DND-41 (cell line): Measurements from ENCODE around the gene OPRL1.

Experiments
- ATAC-seq: fragments of 200-7000 bp; cut with Tn5 transposase; 3 replicates; pipeline ENCODE4 v1.9.1; 2021; ENCODE audit warnings: low read depth; ENCODE audit not compliant: insufficient read depth
- DNase-seq: peaks from one replicate; pipeline ENCODE4 v3.0.0-alpha.2; 2020
- H2AFZ ChIP-seq: 2 replicates; pipeline ENCODE4 v1.6.0; 2012; ENCODE audit warnings: low read depth, low read length
- H3K27ac ChIP-seq: 2 replicates; pipeline ENCODE4 v1.5.1; 2012; ENCODE audit warnings: low read length, inconsistent platforms
- H3K27me3 ChIP-seq: fragments of 200-600 bp; sonication (generic); 2 replicates; pipeline ENCODE4 v1.6.0; 2012; ENCODE audit warnings: low read length, mild to moderate bottlenecking, inconsistent platforms; ENCODE audit not compliant: insufficient read depth, poor library complexity
- H3K36me3 ChIP-seq: 2 replicates; pipeline ENCODE4 v1.5.1; 2012; ENCODE audit warnings: low read length, inconsistent platforms; ENCODE audit not compliant: insufficient read depth
- H3K4me1 ChIP-seq: 2 replicates; pipeline ENCODE4 v1.5.1; 2012; ENCODE audit warnings: mild to moderate bottlenecking, low read length; ENCODE audit not compliant: insufficient read depth
- H3K4me2 ChIP-seq: 2 replicates; pipeline ENCODE4 v1.6.0; 2012; ENCODE audit warnings: mild to moderate bottlenecking, moderate library complexity, low read length, inconsistent platforms; ENCODE audit not compliant: insufficient read depth
- H3K4me3 ChIP-seq, 2 experiments: fragments of 200-600 bp in 1 of 2; shearing (Covaris generic) in 1 of 2; 2 replicates each; pipeline ENCODE4 v1.5.1; 2012 to 2016; ENCODE audit warnings: inconsistent platforms in 2 of 2, low read length in 2 of 2, mild to moderate bottlenecking in 2 of 2, low read depth in 1 of 2, moderate library complexity in 1 of 2
- H3K79me2 ChIP-seq: 2 replicates; pipeline ENCODE4 v1.6.0; 2012; ENCODE audit warnings: low read length, inconsistent platforms; ENCODE audit not compliant: insufficient read depth
- H3K9ac ChIP-seq: 2 replicates; pipeline ENCODE4 v1.6.0; 2012; ENCODE audit warnings: low read depth, mild to moderate bottlenecking, inconsistent platforms, low read length, moderate library complexity
- H3K9me3 ChIP-seq: 2 replicates; pipeline ENCODE4 v1.5.1; 2012; ENCODE audit warnings: low read length, moderate library complexity, mild to moderate bottlenecking, inconsistent platforms; ENCODE audit not compliant: insufficient read depth, severe bottlenecking
- H4K20me1 ChIP-seq: 2 replicates; pipeline ENCODE4 v1.6.0; 2012; ENCODE audit warnings: low read length; ENCODE audit not compliant: insufficient read depth
- EZH2 ChIP-seq: IDR thresholded peaks from 3 replicates; pipeline ENCODE4 v1.6.1; 2012; ENCODE audit warnings: borderline replicate concordance, low read depth, mild to moderate bottlenecking, moderate library complexity, low read length, inconsistent platforms; ENCODE audit not compliant: severe bottlenecking
- TF ChIP-seq, protein P1 (sequence below): IDR thresholded peaks from 2 replicates; pipeline ENCODE4 v1.5.1; 2012; ENCODE audit warnings: borderline replicate concordance, low read length, moderate library complexity, mild to moderate bottlenecking; ENCODE audit not compliant: poor library complexity, severe bottlenecking; ENCODE audit errors: extremely low read depth

The OPRL1 gene

DNA sequence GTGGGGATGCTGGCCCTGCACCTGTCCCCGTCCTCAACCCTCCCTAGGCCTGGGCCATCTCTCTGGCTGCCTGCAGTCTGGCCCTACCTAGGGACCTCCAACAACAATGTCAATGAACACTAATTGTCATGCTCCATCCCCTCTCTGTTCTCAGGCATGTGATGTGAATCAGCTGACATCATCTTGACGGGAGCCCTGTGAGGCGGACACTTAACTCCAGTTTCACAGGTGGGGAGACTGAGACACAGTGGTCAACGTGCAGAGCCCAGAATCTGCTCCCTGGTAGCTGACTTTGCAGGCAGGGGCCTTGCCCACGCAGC lies 17.6 kb upstream of the OPRL1 start:
- Histone ChIP-seq H3K36me3 (no peaks in the 10 kb centered on the region), H3K4me3 (peak overlapping the region; percentile 69 to 83), H3K9ac (peak overlapping the region; percentile 87), H3K4me1 (peaks cover 37% of the 10 kb centered on the region), H3K4me2 (peak overlapping the region; percentile 91), H3K27ac (peak overlapping the region; percentile 78), H3K9me3 (no peaks in the 10 kb centered on the region), H3K27me3 (no peaks in the 10 kb centered on the region), H3K79me2 (peaks cover 5% of the 10 kb centered on the region; the same call in 1 of the 2 replicates), H4K20me1 (peaks cover 14% of the 10 kb centered on the region), H2AFZ (peak overlapping the region; percentile 92)
- ATAC-seq (no peak), DNase-seq (no peak)
- no peak for TF ChIP-seq EZH2
- TF ChIP-seq, protein P1, sequence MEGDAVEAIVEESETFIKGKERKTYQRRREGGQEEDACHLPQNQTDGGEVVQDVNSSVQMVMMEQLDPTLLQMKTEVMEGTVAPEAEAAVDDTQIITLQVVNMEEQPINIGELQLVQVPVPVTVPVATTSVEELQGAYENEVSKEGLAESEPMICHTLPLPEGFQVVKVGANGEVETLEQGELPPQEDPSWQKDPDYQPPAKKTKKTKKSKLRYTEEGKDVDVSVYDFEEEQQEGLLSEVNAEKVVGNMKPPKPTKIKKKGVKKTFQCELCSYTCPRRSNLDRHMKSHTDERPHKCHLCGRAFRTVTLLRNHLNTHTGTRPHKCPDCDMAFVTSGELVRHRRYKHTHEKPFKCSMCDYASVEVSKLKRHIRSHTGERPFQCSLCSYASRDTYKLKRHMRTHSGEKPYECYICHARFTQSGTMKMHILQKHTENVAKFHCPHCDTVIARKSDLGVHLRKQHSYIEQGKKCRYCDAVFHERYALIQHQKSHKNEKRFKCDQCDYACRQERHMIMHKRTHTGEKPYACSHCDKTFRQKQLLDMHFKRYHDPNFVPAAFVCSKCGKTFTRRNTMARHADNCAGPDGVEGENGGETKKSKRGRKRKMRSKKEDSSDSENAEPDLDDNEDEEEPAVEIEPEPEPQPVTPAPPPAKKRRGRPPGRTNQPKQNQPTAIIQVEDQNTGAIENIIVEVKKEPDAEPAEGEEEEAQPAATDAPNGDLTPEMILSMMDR, result no peak

DNA sequence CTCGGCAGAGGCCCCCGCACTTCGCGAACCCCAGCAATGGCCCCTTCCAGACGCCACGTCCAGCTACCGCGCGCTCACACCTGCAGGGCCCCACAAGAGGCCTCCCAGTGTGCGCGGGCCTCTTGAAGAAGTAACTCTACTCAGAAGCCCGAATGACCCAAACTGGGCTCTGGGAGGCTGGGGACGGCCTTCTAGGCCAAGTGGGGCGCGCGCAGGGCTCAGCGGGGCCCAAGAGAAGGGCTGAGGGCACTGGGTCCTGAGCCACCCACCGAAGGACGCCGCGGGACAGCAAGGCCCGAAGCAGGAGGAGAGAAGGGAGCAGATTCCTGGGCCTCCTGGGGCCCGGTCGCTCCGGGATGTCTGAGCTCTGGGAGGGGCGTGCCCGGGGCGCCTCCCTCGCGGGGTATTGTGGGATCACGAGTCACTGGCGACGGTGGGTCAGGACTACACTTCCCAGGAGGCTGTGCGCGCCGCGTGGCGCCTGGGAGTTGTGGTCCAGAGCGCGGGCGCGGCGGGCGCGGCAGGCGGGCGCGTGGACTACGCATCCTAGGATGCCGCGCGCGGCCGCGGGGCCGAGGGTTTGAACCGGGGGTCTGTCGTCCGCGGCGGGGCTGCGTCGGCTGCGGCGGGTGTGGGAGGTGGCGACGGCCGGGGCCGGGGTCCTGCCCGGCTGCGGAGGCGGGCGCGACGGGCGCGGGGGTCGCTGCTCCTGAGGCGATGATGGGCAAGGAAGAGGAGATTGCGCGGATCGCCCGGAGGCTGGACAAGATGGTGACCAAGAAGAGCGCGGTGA lies 17.1 kb upstream of the OPRL1 start, which contains the start of gene TCEA2:
Gene TCEA2, plus strand, starts transcription at position 603 of the 793 bp plus-strand sequence. Its CDS starts 115 bp downstream, at position 718.
- ATAC-seq (peak; percentile 96), DNase-seq (peak; percentile 98)
- H3K4me3 ChIP-seq, result peak within 1 kb of the TSS; percentile 69 to 83
- H3K36me3 ChIP-seq, result no peaks in the 10 kb centered on the region
- H3K9me3 ChIP-seq, result no peaks in the 10 kb centered on the region
- H3K4me2 ChIP-seq, result peak within 1 kb of the TSS; percentile 91
- H3K79me2 ChIP-seq, result peaks cover 5% of the 10 kb centered on the region; the same call in 1 of the 2 replicates
- peak within 1 kb of the TSS; percentile 78 for H3K27ac ChIP-seq
- peak within 1 kb of the TSS; percentile 92 for H2AFZ ChIP-seq
- H3K4me1 ChIP-seq, result peaks cover 34% of the 10 kb centered on the region
- peak within 1 kb of the TSS; percentile 87 for H3K9ac ChIP-seq
- TF ChIP-seq, protein P1, result no peak
- no peak for TF ChIP-seq EZH2
- H3K27me3 ChIP-seq, result no peaks in the 10 kb centered on the region
- peaks cover 14% of the 10 kb centered on the region for H4K20me1 ChIP-seq

DNA sequence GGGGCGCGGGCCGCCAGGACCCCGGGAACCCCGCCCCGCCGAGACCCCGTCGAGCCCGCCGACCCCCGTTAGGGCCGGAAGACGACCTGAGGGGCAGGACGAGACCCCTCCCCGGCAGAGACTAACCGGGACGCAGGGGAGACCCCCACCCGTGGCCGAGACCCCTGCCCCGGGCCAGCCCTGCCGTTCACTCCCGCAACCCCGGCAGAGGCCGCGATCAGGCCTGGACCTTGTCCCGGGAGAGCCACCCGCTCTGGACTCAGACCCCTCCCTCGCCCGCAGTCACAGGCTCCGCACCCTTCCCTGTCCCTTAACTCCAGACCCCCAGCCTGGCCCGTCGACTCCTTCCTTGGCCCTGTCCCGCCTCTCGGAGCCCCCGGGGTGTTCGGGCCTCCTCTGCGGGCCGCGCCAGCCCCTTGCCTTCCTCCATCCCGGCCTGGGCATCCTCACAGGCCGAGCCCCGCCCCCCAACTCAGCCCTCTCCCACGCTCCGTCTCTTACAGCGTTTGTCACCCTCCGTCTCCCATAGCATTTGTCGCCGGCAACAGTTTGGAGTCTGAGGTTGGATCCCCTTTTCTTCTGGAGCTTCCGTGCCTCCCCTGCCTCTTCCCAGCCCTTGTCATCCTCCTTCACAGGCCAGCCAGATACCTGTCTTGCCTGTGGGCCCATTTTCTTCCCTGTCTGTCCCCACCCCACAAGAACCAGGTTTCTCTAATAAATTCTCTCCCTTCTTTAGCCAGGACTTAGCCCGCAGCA lies 16.3 kb upstream of the OPRL1 start:
- peak overlapping the region; percentile 87 for H3K9ac ChIP-seq
- no peak for ATAC-seq
- H3K27me3 ChIP-seq, result no peaks in the 10 kb centered on the region
- no peaks in the 10 kb centered on the region for H3K36me3 ChIP-seq
- H3K4me3 ChIP-seq, result peak overlapping the region; percentile 69 to 83
- no peak for DNase-seq
- peak overlapping the region; percentile 74 for H2AFZ ChIP-seq
- H3K27ac ChIP-seq, result peak overlapping the region; percentile 57
- peaks cover 34% of the 10 kb centered on the region for H3K4me1 ChIP-seq
- TF ChIP-seq, protein P1, result no peak
- TF ChIP-seq EZH2, result no peak
- H3K9me3 ChIP-seq, result no peaks in the 10 kb centered on the region
- peak overlapping the region; percentile 91 for H3K4me2 ChIP-seq
- H3K79me2 ChIP-seq, result peaks cover 5% of the 10 kb centered on the region; the same call in 1 of the 2 replicates
- peaks cover 14% of the 10 kb centered on the region for H4K20me1 ChIP-seq
